ENCODE measurements around the gene ELFN1.

The ELFN1 gene

GRCh38 chr7:1754345-1754908 is 84.3 kb downstream of the ELFN1 start:
- no peak overlapping the region for H3K27ac ChIP-seq (ENCODE audit: low read depth in 2 of 2, low read length in 2 of 2)
- no peaks in the 10 kb centered on the region for H3K4me1 ChIP-seq (ENCODE audit: control insufficient read depth in 2 of 2, insufficient read depth in 2 of 2, low read length in 2 of 2)
- no peaks in the 10 kb centered on the region for H3K9me3 ChIP-seq (ENCODE audit: control insufficient read depth in 2 of 2, low read length in 2 of 2)
- peaks cover 12 to 21% of the 10 kb centered on the region in 2 donors for H3K27me3 ChIP-seq (ENCODE audit: control insufficient read depth in 2 of 2, insufficient read depth in 2 of 2, low read length in 2 of 2)
- no peak overlapping the region for H3K9ac ChIP-seq (ENCODE audit: low read depth in 1 of 2, low read length in 2 of 2)
- no peaks in the 10 kb centered on the region for H3K36me3 ChIP-seq (ENCODE audit: control insufficient read depth in 2 of 2, insufficient read depth in 2 of 2, low read length in 2 of 2)
- H3K4me3 ChIP-seq (ENCODE audit: low read length in 2 of 2): no peak overlapping the region

- Histone ChIP-seq H3K27ac (ENCODE audit: low read depth in 2 of 2, low read length in 2 of 2) (no peak overlapping the region), H3K9me3 (ENCODE audit: control insufficient read depth in 2 of 2, low read length in 2 of 2) (no peaks in the 10 kb centered on the region), H3K4me1 (ENCODE audit: control insufficient read depth in 2 of 2, insufficient read depth in 2 of 2, low read length in 2 of 2) (no peaks in the 10 kb centered on the region), H3K27me3 (ENCODE audit: control insufficient read depth in 2 of 2, insufficient read depth in 2 of 2, low read length in 2 of 2) (peaks cover 7 to 8% of the 10 kb centered on the region in 2 donors), H3K36me3 (ENCODE audit: control insufficient read depth in 2 of 2, insufficient read depth in 2 of 2, low read length in 2 of 2) (no peaks in the 10 kb centered on the region), H3K4me3 (ENCODE audit: low read length in 2 of 2) (no peak overlapping the region), H3K9ac (ENCODE audit: low read depth in 1 of 2, low read length in 2 of 2) (no peak overlapping the region)
These were observed 85.9 kb downstream of the ELFN1 start for GRCh38 chr7:1755783-1756625.

- no peaks in the 10 kb centered on the region for H3K9me3 ChIP-seq (ENCODE audit: control insufficient read depth in 2 of 2, low read length in 2 of 2)
- H3K9ac ChIP-seq (ENCODE audit: low read depth in 1 of 2, low read length in 2 of 2): no peak overlapping the region
- H3K4me3 ChIP-seq (ENCODE audit: low read length in 2 of 2): no peak overlapping the region
- peaks cover 7 to 8% of the 10 kb centered on the region in 2 donors for H3K27me3 ChIP-seq (ENCODE audit: control insufficient read depth in 2 of 2, insufficient read depth in 2 of 2, low read length in 2 of 2)
- no peaks in the 10 kb centered on the region for H3K4me1 ChIP-seq (ENCODE audit: control insufficient read depth in 2 of 2, insufficient read depth in 2 of 2, low read length in 2 of 2)
- H3K36me3 ChIP-seq (ENCODE audit: control insufficient read depth in 2 of 2, insufficient read depth in 2 of 2, low read length in 2 of 2): no peaks in the 10 kb centered on the region
- H3K27ac ChIP-seq (ENCODE audit: low read depth in 2 of 2, low read length in 2 of 2): no peak overlapping the region
These were observed 87.5 kb downstream of the ELFN1 start for GRCh38 chr7:1757601-1758000.

DNA sequence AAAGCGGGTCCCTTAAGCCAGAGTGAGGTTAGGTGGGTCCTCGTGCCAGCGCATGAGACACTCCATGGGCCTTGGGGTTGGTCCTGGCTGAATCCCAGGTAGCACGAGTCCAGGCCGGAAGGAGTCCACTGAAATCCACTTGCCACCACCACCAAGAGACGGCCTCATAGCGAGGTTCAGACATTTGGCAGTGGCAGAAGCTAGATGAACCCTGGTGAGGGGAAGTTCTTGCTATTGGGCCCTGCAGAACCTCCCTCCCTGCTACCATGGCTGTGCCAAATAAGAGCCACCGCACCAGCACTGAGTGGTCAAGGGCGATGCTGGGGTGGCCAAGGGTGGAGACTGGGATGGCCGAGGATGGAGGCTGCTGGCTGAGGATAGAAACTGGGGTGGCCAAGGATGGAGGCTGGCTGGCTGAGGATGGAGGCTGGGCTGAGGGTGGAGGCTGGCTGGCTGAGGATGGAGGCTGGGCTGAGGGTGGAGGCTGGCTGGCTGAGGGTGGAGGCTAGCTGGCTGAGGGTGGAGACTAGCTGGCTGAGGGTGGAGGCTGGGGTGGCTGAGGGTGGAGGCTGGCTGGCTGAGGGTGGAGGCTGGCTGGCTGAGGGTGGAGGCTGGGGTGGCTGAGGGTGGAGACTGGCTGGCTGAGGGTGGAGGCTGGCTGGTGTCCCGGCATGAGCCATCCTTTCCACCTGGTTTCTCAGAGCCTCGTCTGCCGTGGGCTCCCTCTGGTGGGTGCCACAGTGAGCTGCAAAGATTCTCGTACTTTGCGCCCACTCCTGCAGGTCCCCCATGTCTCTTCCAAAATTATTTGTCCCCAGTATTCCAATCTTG is 88.2 kb downstream of the ELFN1 start:
- no peaks in the 10 kb centered on the region for H3K9me3 ChIP-seq (ENCODE audit: control insufficient read depth in 2 of 2, low read length in 2 of 2)
- no peak overlapping the region for H3K9ac ChIP-seq (ENCODE audit: low read depth in 1 of 2, low read length in 2 of 2)
- H3K27ac ChIP-seq (ENCODE audit: low read depth in 2 of 2, low read length in 2 of 2): no peak overlapping the region
- no peaks in the 10 kb centered on the region for H3K4me1 ChIP-seq (ENCODE audit: control insufficient read depth in 2 of 2, insufficient read depth in 2 of 2, low read length in 2 of 2)
- H3K36me3 ChIP-seq (ENCODE audit: control insufficient read depth in 2 of 2, insufficient read depth in 2 of 2, low read length in 2 of 2): no peaks in the 10 kb centered on the region
- H3K4me3 ChIP-seq (ENCODE audit: low read length in 2 of 2): no peak overlapping the region
- H3K27me3 ChIP-seq (ENCODE audit: control insufficient read depth in 2 of 2, insufficient read depth in 2 of 2, low read length in 2 of 2): peaks cover 7 to 8% of the 10 kb centered on the region in 2 donors

GRCh38 chr7:1758859-1759521 is 88.9 kb downstream of the ELFN1 start:
- Histone ChIP-seq H3K27me3 (ENCODE audit: control insufficient read depth in 2 of 2, insufficient read depth in 2 of 2, low read length in 2 of 2) (peaks cover 7 to 8% of the 10 kb centered on the region in 2 donors), H3K9ac (ENCODE audit: low read depth in 1 of 2, low read length in 2 of 2) (no peak overlapping the region), H3K4me3 (ENCODE audit: low read length in 2 of 2) (no peak overlapping the region), H3K27ac (ENCODE audit: low read depth in 2 of 2, low read length in 2 of 2) (no peak overlapping the region), H3K4me1 (ENCODE audit: control insufficient read depth in 2 of 2, insufficient read depth in 2 of 2, low read length in 2 of 2) (no peaks in the 10 kb centered on the region), H3K9me3 (ENCODE audit: control insufficient read depth in 2 of 2, low read length in 2 of 2) (no peaks in the 10 kb centered on the region), H3K36me3 (ENCODE audit: control insufficient read depth in 2 of 2, insufficient read depth in 2 of 2, low read length in 2 of 2) (no peaks in the 10 kb centered on the region)

DNA sequence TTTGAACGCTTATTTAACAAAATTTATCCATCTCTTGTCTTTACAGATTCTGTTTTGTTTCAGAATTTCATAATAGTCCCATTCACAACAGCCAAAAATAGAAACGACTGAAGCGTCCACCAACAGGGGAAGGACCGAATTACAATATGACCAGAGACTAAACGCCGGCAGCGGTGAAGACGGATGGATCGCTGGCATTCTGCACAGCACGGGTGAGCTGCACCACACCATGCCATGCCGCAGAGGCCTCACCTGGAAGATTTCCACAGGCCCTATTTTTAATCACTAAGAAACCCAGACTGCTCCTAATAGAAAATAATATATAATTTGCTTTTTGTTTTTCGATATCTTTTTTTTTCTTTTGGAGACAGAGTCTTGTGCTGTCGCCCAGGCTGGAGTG is 91.0 kb downstream of the ELFN1 start:
- Histone ChIP-seq H3K27ac (ENCODE audit: low read depth in 2 of 2, low read length in 2 of 2) (no peak overlapping the region), H3K9ac (ENCODE audit: low read depth in 1 of 2, low read length in 2 of 2) (no peak overlapping the region), H3K9me3 (ENCODE audit: control insufficient read depth in 2 of 2, low read length in 2 of 2) (no peaks in the 10 kb centered on the region), H3K27me3 (ENCODE audit: control insufficient read depth in 2 of 2, insufficient read depth in 2 of 2, low read length in 2 of 2) (peaks cover 2 to 5% of the 10 kb centered on the region in 2 donors), H3K4me1 (ENCODE audit: control insufficient read depth in 2 of 2, insufficient read depth in 2 of 2, low read length in 2 of 2) (no peaks in the 10 kb centered on the region), H3K36me3 (ENCODE audit: control insufficient read depth in 2 of 2, insufficient read depth in 2 of 2, low read length in 2 of 2) (no peaks in the 10 kb centered on the region), H3K4me3 (ENCODE audit: low read length in 2 of 2) (no peak overlapping the region)

DNA sequence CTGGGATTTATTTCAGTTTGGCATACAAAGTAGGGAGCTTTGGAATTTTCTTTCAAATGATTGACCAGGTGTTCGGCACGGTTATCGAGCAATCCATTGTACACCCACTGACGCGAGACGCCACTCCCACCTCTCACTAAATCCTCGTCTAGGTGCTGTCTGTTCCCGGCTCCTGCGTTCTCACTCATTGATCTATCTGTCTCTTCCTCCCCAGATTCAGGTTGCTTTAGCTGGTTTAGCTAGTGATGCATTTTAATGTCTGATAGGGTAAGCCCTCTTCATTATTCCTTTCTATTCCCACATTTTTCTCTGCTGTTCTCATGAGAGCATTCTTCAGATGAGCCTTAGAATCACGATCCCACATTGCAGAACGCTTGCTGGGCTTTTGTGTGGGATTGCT is 91.7 kb downstream of the ELFN1 start:
- H3K27me3 ChIP-seq (ENCODE audit: control insufficient read depth in 2 of 2, insufficient read depth in 2 of 2, low read length in 2 of 2): peaks cover 0 to 3% of the 10 kb centered on the region in 2 donors
- no peaks in the 10 kb centered on the region for H3K36me3 ChIP-seq (ENCODE audit: control insufficient read depth in 2 of 2, insufficient read depth in 2 of 2, low read length in 2 of 2)
- H3K4me3 ChIP-seq (ENCODE audit: low read length in 2 of 2): no peak overlapping the region
- H3K9me3 ChIP-seq (ENCODE audit: control insufficient read depth in 2 of 2, low read length in 2 of 2): no peaks in the 10 kb centered on the region
- no peak overlapping the region for H3K9ac ChIP-seq (ENCODE audit: low read depth in 1 of 2, low read length in 2 of 2)
- no peak overlapping the region for H3K27ac ChIP-seq (ENCODE audit: low read depth in 2 of 2, low read length in 2 of 2)
- H3K4me1 ChIP-seq (ENCODE audit: control insufficient read depth in 2 of 2, insufficient read depth in 2 of 2, low read length in 2 of 2): no peaks in the 10 kb centered on the region

DNA sequence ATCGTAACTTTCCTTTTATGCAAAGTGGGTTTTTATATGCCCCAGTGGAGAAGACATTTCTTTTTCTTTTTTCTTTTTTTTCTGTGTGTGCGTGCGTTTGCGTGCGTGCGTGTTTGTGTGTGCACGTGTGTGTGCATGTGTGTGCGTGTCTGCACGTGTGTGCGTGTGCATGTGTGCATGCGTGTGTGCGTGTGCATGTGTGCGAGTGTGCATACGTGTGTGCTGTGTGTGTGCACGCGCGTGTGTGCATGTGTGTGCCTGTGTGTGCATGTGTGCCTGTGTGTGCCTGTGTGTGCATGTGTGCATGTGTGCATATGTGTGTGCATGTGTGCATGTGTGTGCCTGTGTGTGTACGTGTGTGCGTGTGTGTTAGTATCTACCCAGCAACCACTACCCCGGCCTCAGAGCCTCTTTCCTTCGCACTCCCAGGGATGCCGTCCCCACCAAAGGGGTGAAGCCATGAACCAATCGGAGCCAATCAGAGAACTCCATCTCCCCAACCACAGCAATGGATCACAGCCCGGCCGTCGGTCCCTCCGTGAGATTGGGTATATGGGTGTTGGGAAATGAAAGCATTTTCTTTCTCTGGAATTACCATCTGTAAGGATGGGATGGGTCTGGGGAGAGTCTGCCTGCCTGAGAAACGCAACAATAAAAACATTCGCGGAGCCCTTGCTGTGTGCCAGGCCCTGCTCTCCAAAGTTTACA is 92.3 kb downstream of the ELFN1 start:
- Histone ChIP-seq H3K4me3 (ENCODE audit: low read length in 2 of 2) (no peak overlapping the region), H3K4me1 (ENCODE audit: control insufficient read depth in 2 of 2, insufficient read depth in 2 of 2, low read length in 2 of 2) (no peaks in the 10 kb centered on the region), H3K9ac (ENCODE audit: low read depth in 1 of 2, low read length in 2 of 2) (no peak overlapping the region), H3K27ac (ENCODE audit: low read depth in 2 of 2, low read length in 2 of 2) (no peak overlapping the region), H3K27me3 (ENCODE audit: control insufficient read depth in 2 of 2, insufficient read depth in 2 of 2, low read length in 2 of 2) (peaks cover 0 to 2% of the 10 kb centered on the region in 2 donors), H3K9me3 (ENCODE audit: control insufficient read depth in 2 of 2, low read length in 2 of 2) (no peaks in the 10 kb centered on the region), H3K36me3 (ENCODE audit: control insufficient read depth in 2 of 2, insufficient read depth in 2 of 2, low read length in 2 of 2) (no peaks in the 10 kb centered on the region)

DNA sequence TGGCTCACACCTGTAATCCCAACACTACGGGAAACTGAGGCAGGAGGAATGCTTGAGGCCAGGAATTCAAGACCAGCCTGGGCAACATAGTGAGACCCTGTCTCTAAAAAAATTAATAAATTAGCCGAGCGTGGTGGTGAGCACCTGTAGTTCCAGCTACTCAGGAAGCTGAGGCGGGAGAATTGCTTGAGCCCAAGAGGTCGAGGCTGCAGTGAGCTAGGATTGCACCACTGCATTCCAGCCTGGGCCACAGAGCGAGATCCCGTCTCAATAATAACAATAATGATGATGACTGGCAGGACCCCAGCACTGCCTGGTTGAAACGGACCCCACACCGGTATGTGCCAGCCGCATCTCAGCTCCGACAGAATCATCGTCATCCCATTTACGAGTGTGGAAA is 93.0 kb downstream of the ELFN1 start:
- no peak overlapping the region for H3K27ac ChIP-seq (ENCODE audit: low read depth in 2 of 2, low read length in 2 of 2)
- no peaks in the 10 kb centered on the region for H3K27me3 ChIP-seq (ENCODE audit: control insufficient read depth in 2 of 2, insufficient read depth in 2 of 2, low read length in 2 of 2)
- no peak overlapping the region for H3K9ac ChIP-seq (ENCODE audit: low read depth in 1 of 2, low read length in 2 of 2)

More for the DNA sequence above, 93.0 kb downstream of the ELFN1 start:
- Histone ChIP-seq H3K4me1 (ENCODE audit: control insufficient read depth in 2 of 2, insufficient read depth in 2 of 2, low read length in 2 of 2) (no peaks in the 10 kb centered on the region), H3K9me3 (ENCODE audit: control insufficient read depth in 2 of 2, low read length in 2 of 2) (no peaks in the 10 kb centered on the region), H3K4me3 (ENCODE audit: low read length in 2 of 2) (no peak overlapping the region), H3K36me3 (ENCODE audit: control insufficient read depth in 2 of 2, insufficient read depth in 2 of 2, low read length in 2 of 2) (no peaks in the 10 kb centered on the region)

Measured in mucosa of rectum (tissue), 2 donors.